GM18526 (cell line): ENCODE results near the gene HSPA14.

Experiments used
- POLR2A ChIP-seq: IDR thresholded peaks from 3 replicates; pipeline ENCODE4 v1.6.1; 2011; ENCODE audit not compliant: insufficient read length; ENCODE audit errors: extremely low read depth

HSPA14 gene

GRCh38 chr10:14837757-14838581 lies at the start of gene HSPA14, which contains the start of the genes CDNF and MSANTD7:
Gene HSPA14 (plus strand): TSS chr10:14838306. CDS start chr10:14838403, 97 bp downstream.
Gene CDNF (minus strand): TSS chr10:14838037. CDS start chr10:14837946, 91 bp downstream.
Gene MSANTD7 (plus strand): TSS chr10:14838306. CDS start chr10:14842285, 3,979 bp downstream.
- peak; percentile 87 for TF ChIP-seq POLR2A

GRCh38 chr10:14798636-14799035 lies 39.5 kb upstream of the HSPA14 start:
- TF ChIP-seq POLR2A: no peak

GRCh38 chr10:14800397-14800796 lies 37.7 kb upstream of the HSPA14 start:
- no peak for TF ChIP-seq POLR2A

GRCh38 chr10:14801723-14802122 lies 36.4 kb upstream of the HSPA14 start:
- TF ChIP-seq POLR2A: no peak

- TF ChIP-seq POLR2A: no peak
Measured at GRCh38 chr10:14803827-14804226, 34.3 kb upstream of the HSPA14 start.

GRCh38 chr10:14806318-14806717 lies 31.8 kb upstream of the HSPA14 start:
- TF ChIP-seq POLR2A: no peak

- TF ChIP-seq POLR2A: no peak
Measured at GRCh38 chr10:14810969-14811953, 26.8 kb upstream of the HSPA14 start.

- no peak for TF ChIP-seq POLR2A
Measured at GRCh38 chr10:14812271-14812670, 25.8 kb upstream of the HSPA14 start.

- TF ChIP-seq POLR2A: no peak
Measured at GRCh38 chr10:14815681-14816080, 22.4 kb upstream of the HSPA14 start.

GRCh38 chr10:14820010-14820774 lies 17.9 kb upstream of the HSPA14 start:
- no peak for TF ChIP-seq POLR2A

- TF ChIP-seq POLR2A: no peak
Measured at GRCh38 chr10:14820775-14821154, 17.3 kb upstream of the HSPA14 start.

- no peak for TF ChIP-seq POLR2A
Measured at GRCh38 chr10:14821635-14822375, 16.3 kb upstream of the HSPA14 start.

- TF ChIP-seq POLR2A: no peak
Measured at GRCh38 chr10:14822879-14823755, 15.0 kb upstream of the HSPA14 start.

- no peak for TF ChIP-seq POLR2A
Measured at GRCh38 chr10:14823966-14824365, 14.1 kb upstream of the HSPA14 start.
